ENCODE results near the gene KIF16B.

DNA sequence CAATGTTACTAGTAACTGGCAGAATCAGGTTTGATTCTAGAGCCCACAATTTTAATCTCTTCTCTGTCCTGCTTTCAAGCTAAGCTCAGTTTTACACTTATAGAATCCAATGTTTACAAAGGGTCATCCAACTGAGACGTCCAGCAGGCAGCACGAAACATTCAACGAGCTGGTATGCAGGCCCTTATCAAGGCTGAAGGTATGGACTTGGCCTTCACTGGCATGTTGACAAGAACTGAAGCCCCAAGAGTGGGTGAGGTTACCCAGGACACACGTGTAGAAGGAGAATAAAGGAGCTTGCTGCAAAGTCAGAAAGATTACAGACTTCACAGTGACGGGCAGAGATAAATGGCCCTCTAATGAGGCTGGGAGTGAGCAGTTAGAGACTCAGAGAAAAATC lies 187.4 kb downstream of the KIF16B start:
- TF ChIP-seq, protein P1, sequence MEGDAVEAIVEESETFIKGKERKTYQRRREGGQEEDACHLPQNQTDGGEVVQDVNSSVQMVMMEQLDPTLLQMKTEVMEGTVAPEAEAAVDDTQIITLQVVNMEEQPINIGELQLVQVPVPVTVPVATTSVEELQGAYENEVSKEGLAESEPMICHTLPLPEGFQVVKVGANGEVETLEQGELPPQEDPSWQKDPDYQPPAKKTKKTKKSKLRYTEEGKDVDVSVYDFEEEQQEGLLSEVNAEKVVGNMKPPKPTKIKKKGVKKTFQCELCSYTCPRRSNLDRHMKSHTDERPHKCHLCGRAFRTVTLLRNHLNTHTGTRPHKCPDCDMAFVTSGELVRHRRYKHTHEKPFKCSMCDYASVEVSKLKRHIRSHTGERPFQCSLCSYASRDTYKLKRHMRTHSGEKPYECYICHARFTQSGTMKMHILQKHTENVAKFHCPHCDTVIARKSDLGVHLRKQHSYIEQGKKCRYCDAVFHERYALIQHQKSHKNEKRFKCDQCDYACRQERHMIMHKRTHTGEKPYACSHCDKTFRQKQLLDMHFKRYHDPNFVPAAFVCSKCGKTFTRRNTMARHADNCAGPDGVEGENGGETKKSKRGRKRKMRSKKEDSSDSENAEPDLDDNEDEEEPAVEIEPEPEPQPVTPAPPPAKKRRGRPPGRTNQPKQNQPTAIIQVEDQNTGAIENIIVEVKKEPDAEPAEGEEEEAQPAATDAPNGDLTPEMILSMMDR (conservative IDR thresholded peaks at IDR 0.05 in 1 of 2, IDR thresholded peaks at IDR 0.05 in 1 of 2; ENCODE audit: extremely low read depth in 1 of 2, insufficient read depth in 1 of 2, low read depth in 1 of 2, low read length in 2 of 2), result no peak
- TF ChIP-seq EZH2 (IDR thresholded peaks at IDR 0.05; ENCODE audit: borderline replicate concordance, low read length), result no peak

All from mammary epithelial cell (primary cell).